Prostate gland (tissue), 2 donors: ENCODE measurements around the gene ARHGEF28. TPM values are rescaled to one million over a fixed set of nuclear protein-coding genes. Genes with fewer than 3 reads are reported as not detected.

Experiments used
- DNase-seq: peaks from one replicate; pipeline ENCODE4 v3.0.0-alpha.2; 2019; ENCODE audit warnings: low spot score
- H3K27ac ChIP-seq, 2 donors: fragments of 200-600 bp; sonication (generic); 2 replicates each; pipeline ENCODE4 v1.5.1; 2017 to 2019
- H3K27me3 ChIP-seq: fragments of 200-600 bp; sonication (generic); replicated peaks from 2 replicates; pipeline ENCODE4 v1.5.1; 2019; ENCODE audit not compliant: insufficient read depth
- H3K36me3 ChIP-seq, 2 donors: fragments of 200-600 bp; sonication (generic); 1 replicate in 1 of 2; 2 replicates in 1 of 2; pipeline versions ENCODE4 v1.5.1 to v1.8.1; 2017 to 2019
- H3K4me1 ChIP-seq: fragments of 200-600 bp; sonication (generic); replicated peaks from 2 replicates; pipeline ENCODE4 v1.5.1; 2019
- H3K4me3 ChIP-seq, 2 donors: fragments of 200-600 bp; sonication (generic); 2 replicates each; pipeline ENCODE4 v1.5.1; 2017 to 2019
- H3K9me3 ChIP-seq: fragments of 200-600 bp; sonication (generic); 2 replicates; pipeline ENCODE4 v1.5.1; 2017
- POLR2A ChIP-seq: fragments of 450-650 bp; IDR thresholded peaks from one replicate; pipeline ENCODE4 v1.6.1; 2016; ENCODE audit warnings: antibody characterized with exemption, mild to moderate bottlenecking
- POLR2AphosphoS5 ChIP-seq: sonication (generic); formaldehyde crosslinking; IDR thresholded peaks from one replicate; pipeline ENCODE4 v1.6.1; 2017; ENCODE audit warnings: antibody characterized with exemption
- WGBS: methylation state at CpG from one replicate; pipeline ENCODE4 v1.1.5; 2018; 5-methylcytosine and 5-hydroxymethylcytosine counted together
- intact Hi-C: fragments of 100-400 bp; cut with DNase I; formaldehyde crosslinking; loops from one replicate; pipeline ENCODE4 v1.14.2; 2022
- total RNA-seq, 2 donors: library from RNA; depleted of rRNA; stranded (reverse); fragments of >200 nt; gene quantifications; one replicate each; pipeline ENCODE4 v1.1.0, GENCODE V29; 2016
- TF ChIP-seq, protein P1 (sequence below), 4 experiments: fragments of 200-600 bp in 2 of 4; fragments of 450-650 bp in 2 of 4; sonication (generic) in 2 of 4; IDR thresholded peaks; 1 replicate in 3 of 4; 2 replicates in 1 of 4; pipeline ENCODE4 v1.5.1; 2016 to 2019; ENCODE audit warnings: antibody characterized with exemption in 4 of 4, mild to moderate bottlenecking in 2 of 4, moderate library complexity in 2 of 4

ARHGEF28 gene
- total RNA-seq, 2 donors from 2014 or later, result 18.9 to 28.3 TPM

DNA sequence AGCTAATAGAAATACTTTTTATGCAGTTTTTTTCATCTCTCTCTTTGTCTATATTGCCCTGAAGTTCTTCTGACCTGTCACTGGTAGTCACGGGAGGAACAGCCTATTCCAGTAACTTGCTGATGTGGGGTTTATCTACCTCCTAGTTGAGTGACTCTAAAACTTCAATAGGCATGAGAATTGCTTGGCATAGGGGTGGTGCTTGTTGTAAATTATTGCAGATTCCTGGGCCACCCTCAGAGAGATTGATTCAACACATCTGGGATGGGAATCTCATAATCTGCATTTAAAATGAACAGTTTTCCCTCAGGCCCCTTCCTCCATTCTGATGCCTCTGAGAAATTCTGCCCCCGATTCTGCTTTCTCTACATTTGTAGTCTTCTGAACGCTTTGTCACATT is 184.4 kb downstream of the ARHGEF28 start:
- no peaks in the 10 kb centered on the region for H3K36me3 ChIP-seq
- H3K27me3 ChIP-seq, result no peaks in the 10 kb centered on the region
- no peaks in the 10 kb centered on the region for H3K9me3 ChIP-seq
- H3K4me1 ChIP-seq, result no peaks in the 10 kb centered on the region
- no peak overlapping the region for H3K4me3 ChIP-seq
- intact Hi-C loops, result no loop called here
- H3K27ac ChIP-seq, result no peak overlapping the region
- 85% methylated on average over 3 of the region's 3 CpGs for WGBS
- no peak for DNase-seq
- TF ChIP-seq POLR2A (no peak), POLR2AphosphoS5 (no peak)
- TF ChIP-seq, protein P1, sequence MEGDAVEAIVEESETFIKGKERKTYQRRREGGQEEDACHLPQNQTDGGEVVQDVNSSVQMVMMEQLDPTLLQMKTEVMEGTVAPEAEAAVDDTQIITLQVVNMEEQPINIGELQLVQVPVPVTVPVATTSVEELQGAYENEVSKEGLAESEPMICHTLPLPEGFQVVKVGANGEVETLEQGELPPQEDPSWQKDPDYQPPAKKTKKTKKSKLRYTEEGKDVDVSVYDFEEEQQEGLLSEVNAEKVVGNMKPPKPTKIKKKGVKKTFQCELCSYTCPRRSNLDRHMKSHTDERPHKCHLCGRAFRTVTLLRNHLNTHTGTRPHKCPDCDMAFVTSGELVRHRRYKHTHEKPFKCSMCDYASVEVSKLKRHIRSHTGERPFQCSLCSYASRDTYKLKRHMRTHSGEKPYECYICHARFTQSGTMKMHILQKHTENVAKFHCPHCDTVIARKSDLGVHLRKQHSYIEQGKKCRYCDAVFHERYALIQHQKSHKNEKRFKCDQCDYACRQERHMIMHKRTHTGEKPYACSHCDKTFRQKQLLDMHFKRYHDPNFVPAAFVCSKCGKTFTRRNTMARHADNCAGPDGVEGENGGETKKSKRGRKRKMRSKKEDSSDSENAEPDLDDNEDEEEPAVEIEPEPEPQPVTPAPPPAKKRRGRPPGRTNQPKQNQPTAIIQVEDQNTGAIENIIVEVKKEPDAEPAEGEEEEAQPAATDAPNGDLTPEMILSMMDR (IDR thresholded peaks at IDR 0.05), result no peak

DNA sequence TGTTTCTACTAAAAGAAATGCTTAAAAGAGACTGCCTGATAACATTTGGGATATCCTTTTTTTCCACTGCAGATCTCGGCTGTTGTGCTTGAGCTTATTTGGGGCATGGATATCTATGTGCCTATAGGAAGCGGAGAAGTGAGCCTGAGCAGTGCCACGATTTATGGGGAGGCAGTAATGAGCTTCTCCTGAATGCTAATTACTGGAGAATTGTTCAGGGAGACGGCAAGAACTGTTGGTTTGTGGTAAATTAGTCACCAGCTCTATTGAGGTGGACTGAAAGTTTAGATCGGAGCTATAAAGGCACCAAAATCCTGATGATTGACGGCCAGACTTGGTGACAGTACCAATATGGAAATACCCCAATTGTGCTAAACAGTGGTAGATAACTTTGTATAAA is 186.5 kb downstream of the ARHGEF28 start:
- TF ChIP-seq POLR2A (no peak), POLR2AphosphoS5 (no peak)
- TF ChIP-seq, protein P1 (IDR thresholded peaks at IDR 0.05), result no peak
- Histone ChIP-seq H3K27me3 (no peaks in the 10 kb centered on the region), H3K27ac (peak overlapping the region; percentile 24 to 54), H3K36me3 (no peaks in the 10 kb centered on the region), H3K4me1 (no peaks in the 10 kb centered on the region), H3K4me3 (no peak overlapping the region), H3K9me3 (no peaks in the 10 kb centered on the region)
- intact Hi-C loops, result no loop called here
- 45% methylated on average over 6 of the region's 6 CpGs for WGBS
- DNase-seq, result no peak

- WGBS, result 20% methylated on average over 9 of the region's 9 CpGs
- Histone ChIP-seq H3K4me3 (peak overlapping the region; percentile 20 to 24), H3K36me3 (no peaks in the 10 kb centered on the region), H3K9me3 (no peaks in the 10 kb centered on the region), H3K27me3 (no peaks in the 10 kb centered on the region), H3K4me1 (no peaks in the 10 kb centered on the region), H3K27ac (peak overlapping the region; percentile 24 to 54)
- peak; percentile 66 for DNase-seq
- intact Hi-C loops, result no loop called here
- TF ChIP-seq POLR2A, result peak; percentile 20
- TF ChIP-seq POLR2AphosphoS5, result peak; percentile 63
- TF ChIP-seq, protein P1 (IDR thresholded peaks at IDR 0.05), result no peak
Observed at GRCh38 chr5:73812962-73813588, 187.1 kb downstream of the ARHGEF28 start.

DNA sequence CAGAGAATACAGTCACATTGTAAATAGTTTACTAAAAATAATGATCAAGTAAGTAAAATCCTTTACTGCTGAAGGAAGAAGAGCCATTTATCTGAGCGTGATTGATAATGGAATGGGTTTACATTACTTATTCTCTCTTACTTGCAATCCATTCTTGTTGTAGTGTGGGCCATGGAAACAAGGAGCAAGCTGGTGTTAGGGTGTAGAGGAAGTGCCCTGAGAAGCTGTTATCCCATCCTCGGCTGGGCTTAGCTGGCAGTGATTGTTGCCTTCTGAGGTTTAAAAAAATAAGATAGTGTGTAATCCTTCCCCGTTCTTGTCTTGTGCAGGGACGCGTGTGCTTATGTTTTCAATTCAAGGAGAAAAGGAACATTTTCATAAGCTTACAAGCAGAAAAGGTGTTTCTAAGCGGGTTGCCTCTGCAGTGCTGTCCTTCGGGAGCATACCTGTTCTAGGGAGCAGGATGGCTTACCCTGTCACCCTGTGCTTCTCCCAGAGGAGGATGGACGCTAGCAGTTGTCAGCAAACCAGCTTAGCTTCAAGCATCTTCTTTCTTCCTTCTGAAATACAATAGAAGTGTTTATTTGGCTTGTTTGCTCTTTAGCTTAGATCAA is 188.3 kb downstream of the ARHGEF28 start:
- H3K36me3 ChIP-seq, result no peaks in the 10 kb centered on the region
- no peaks in the 10 kb centered on the region for H3K9me3 ChIP-seq
- peak overlapping the region in 1 of 2 donors; percentile 20 for H3K4me3 ChIP-seq
- intact Hi-C loops, result no loop called here
- no peak for TF ChIP-seq POLR2A
- no peak for TF ChIP-seq POLR2AphosphoS5
- TF ChIP-seq, protein P1 (IDR thresholded peaks at IDR 0.05), result no peak
- H3K4me1 ChIP-seq, result no peaks in the 10 kb centered on the region
- 29% methylated on average over 8 of the region's 8 CpGs for WGBS
- H3K27ac ChIP-seq, result peak overlapping the region in 1 of 2 donors; percentile 54
- no peaks in the 10 kb centered on the region for H3K27me3 ChIP-seq
- DNase-seq, result no peak

DNA sequence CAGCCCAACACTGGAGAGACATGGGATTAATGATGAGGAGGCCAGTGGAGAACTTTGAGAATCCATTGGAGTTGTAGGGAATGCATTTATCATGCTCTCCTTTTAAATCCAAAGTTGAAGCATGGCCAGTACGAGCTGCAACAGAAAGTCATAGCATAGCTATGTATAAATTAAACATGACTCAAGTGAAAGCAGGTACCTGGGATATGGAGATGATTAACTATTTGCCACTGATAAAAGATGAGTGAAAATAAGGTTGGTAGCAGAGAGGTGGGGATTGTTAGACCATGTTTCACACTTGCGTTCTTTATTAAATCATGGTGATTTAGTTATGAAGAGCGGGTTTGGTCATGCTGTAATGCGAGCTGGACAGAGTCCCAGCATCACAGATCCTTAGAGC is 189.6 kb downstream of the ARHGEF28 start:
- 72% methylated on average over 4 of the region's 4 CpGs for WGBS
- H3K9me3 ChIP-seq, result no peaks in the 10 kb centered on the region
- intact Hi-C loops, result no loop called here
- H3K36me3 ChIP-seq, result no peaks in the 10 kb centered on the region
- no peak for DNase-seq
- TF ChIP-seq POLR2AphosphoS5, result no peak
- TF ChIP-seq POLR2A, result no peak
- TF ChIP-seq, protein P1 (IDR thresholded peaks at IDR 0.05), result no peak
- no peak overlapping the region for H3K27ac ChIP-seq
- H3K27me3 ChIP-seq, result no peaks in the 10 kb centered on the region
- H3K4me1 ChIP-seq, result no peaks in the 10 kb centered on the region
- H3K4me3 ChIP-seq, result no peak overlapping the region
